T-helper 2 cell treated with Interferon-gamma antibody and Interleukin-4, amounts not matched to agents 5 μg/mL and 100 μg/mL, for 36 hours (primary cell): ENCODE results near the gene MSI2.

ENCODE experiments used
- DNase-seq: peaks from one replicate; pipeline ENCODE4 v3.0.0; 2021; ENCODE audit warnings: low spot score
- H3K27ac Mint-ChIP-seq: one replicate; pipeline ENCODE4 v1.8.0; 2021; ENCODE audit warnings: mild to moderate bottlenecking, mixed read lengths
- H3K27me3 Mint-ChIP-seq: one replicate; pipeline ENCODE4 v1.8.0; 2021; ENCODE audit warnings: low read depth, mixed read lengths
- H3K36me3 Mint-ChIP-seq: one replicate; pipeline ENCODE4 v1.8.0; 2021; ENCODE audit warnings: low read depth, mixed read lengths
- H3K4me1 Mint-ChIP-seq: one replicate; pipeline ENCODE4 v1.8.0; 2021; ENCODE audit warnings: low read depth, mixed read lengths
- H3K4me3 Mint-ChIP-seq: one replicate; pipeline ENCODE4 v1.8.0; 2022; ENCODE audit warnings: mild to moderate bottlenecking, moderate library complexity, mixed read lengths
- H3K9me3 Mint-ChIP-seq: one replicate; pipeline ENCODE4 v1.8.0; 2021; ENCODE audit warnings: mixed read lengths

The MSI2 gene

GRCh38 chr17:57379237-57379894 lies 123.0 kb downstream of the MSI2 start:
- Mint-ChIP-seq H3K4me1 (peaks cover 17% of the 10 kb centered on the region), H3K9me3 (peaks cover 4% of the 10 kb centered on the region), H3K27ac (peak overlapping the region; percentile 24), H3K36me3 (peaks cover 16% of the 10 kb centered on the region), H3K27me3 (no peaks in the 10 kb centered on the region), H3K4me3 (no peak overlapping the region)
- DNase-seq, result no peak

DNA sequence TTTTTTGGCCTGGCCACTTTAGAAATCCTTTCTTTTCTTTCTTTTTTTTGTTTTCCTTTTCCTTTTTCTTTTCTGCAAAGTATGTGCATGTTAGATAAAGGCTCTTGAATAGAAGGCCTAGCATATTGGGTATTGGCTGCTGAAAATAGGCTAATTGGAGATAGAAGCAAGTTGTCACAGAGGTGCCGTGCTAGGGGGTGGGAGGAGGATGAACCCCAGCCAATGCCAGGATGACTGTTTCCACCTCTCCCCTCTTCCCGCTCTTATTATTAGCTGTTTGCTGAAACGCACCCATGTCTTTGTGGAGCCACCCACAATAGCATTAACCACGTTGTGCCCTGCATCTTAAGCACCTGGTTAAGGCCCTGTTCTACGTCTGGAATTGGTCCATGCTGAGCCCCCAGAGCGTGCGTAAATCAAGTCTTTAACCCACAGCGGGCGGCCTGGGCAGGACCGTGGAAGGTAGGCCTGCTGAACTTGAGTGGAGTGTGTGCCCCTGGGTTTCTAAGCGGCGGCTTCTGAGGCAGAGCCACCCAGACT lies 123.6 kb downstream of the MSI2 start:
- no peak overlapping the region for H3K4me3 Mint-ChIP-seq
- peaks cover 18% of the 10 kb centered on the region for H3K36me3 Mint-ChIP-seq
- DNase-seq, result no peak
- H3K9me3 Mint-ChIP-seq, result peaks cover 10% of the 10 kb centered on the region
- H3K27me3 Mint-ChIP-seq, result no peaks in the 10 kb centered on the region
- peak overlapping the region; percentile 2 for H3K27ac Mint-ChIP-seq
- peaks cover 17% of the 10 kb centered on the region for H3K4me1 Mint-ChIP-seq

DNA sequence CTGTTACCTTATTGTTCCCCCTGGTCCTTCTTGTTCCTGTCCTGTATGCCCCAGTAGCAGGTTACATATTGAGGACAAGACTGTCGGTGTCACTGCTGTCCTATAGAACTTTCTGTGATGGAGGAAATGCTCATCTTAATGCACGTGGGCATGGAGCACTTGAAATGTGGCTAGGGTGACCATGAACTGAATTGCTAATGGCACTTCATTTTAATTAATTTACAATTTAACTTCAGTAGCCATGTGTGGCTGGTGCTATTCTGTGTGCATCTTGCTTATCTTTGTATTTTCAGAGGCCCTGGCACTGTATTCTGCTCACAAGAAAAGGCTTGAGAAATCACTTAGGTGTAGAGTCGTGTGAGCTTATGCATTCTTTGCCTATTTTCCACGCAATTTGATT lies 125.2 kb downstream of the MSI2 start:
- DNase-seq, result no peak
- Mint-ChIP-seq H3K27ac (no peak overlapping the region), H3K4me3 (no peak overlapping the region), H3K4me1 (peaks cover 17% of the 10 kb centered on the region), H3K36me3 (peaks cover 28% of the 10 kb centered on the region), H3K27me3 (no peaks in the 10 kb centered on the region), H3K9me3 (peaks cover 18% of the 10 kb centered on the region)

GRCh38 chr17:57384219-57384618 lies 127.9 kb downstream of the MSI2 start:
- Mint-ChIP-seq H3K9me3 (peaks cover 29% of the 10 kb centered on the region), H3K27me3 (no peaks in the 10 kb centered on the region), H3K4me3 (no peak overlapping the region), H3K36me3 (peaks cover 48% of the 10 kb centered on the region), H3K4me1 (peaks cover 10% of the 10 kb centered on the region), H3K27ac (no peak overlapping the region)
- DNase-seq, result no peak

- H3K4me3 Mint-ChIP-seq, result no peak overlapping the region
- peaks cover 4% of the 10 kb centered on the region for H3K4me1 Mint-ChIP-seq
- H3K27me3 Mint-ChIP-seq, result no peaks in the 10 kb centered on the region
- peaks cover 29% of the 10 kb centered on the region for H3K9me3 Mint-ChIP-seq
- H3K27ac Mint-ChIP-seq, result no peak overlapping the region
- DNase-seq, result no peak
- H3K36me3 Mint-ChIP-seq, result peaks cover 52% of the 10 kb centered on the region
These were observed 129.7 kb downstream of the MSI2 start for GRCh38 chr17:57385975-57386374.

GRCh38 chr17:57387575-57387974 lies 131.3 kb downstream of the MSI2 start:
- peaks cover 29% of the 10 kb centered on the region for H3K9me3 Mint-ChIP-seq
- H3K27me3 Mint-ChIP-seq, result no peaks in the 10 kb centered on the region
- no peak overlapping the region for H3K4me3 Mint-ChIP-seq
- no peak for DNase-seq
- no peak overlapping the region for H3K27ac Mint-ChIP-seq
- no peaks in the 10 kb centered on the region for H3K4me1 Mint-ChIP-seq
- H3K36me3 Mint-ChIP-seq, result peaks cover 54% of the 10 kb centered on the region

DNA sequence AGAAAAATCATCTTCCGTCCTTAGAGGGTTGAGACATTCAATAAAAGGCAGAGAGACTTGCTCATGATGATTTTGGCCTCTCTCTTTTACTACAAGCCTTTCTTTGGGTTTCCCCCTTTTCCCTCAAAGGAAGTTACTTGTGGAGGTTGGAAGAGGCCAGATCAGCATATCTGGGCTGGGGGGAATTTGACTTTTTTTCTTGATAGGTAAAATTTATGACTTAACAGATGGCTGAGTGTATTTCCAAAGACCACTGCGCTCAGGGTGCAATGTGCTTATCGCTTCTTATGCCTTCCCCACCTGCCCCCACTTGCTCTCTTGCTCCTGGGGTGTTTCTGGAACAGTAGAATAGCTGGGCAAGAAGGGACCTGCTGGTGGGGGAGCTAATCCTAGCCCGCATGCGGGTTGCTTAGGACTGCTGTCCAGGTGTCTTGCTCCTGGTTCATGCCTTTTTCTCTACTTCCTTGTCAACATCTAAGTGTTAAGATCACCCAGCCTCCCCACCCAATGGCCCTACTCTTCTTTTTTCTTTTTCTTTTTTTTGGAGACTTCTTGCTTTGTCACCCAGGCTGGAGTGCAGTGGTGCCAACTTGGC lies 131.9 kb downstream of the MSI2 start:
- Mint-ChIP-seq H3K27ac (no peak overlapping the region), H3K4me1 (no peaks in the 10 kb centered on the region), H3K9me3 (peaks cover 35% of the 10 kb centered on the region), H3K4me3 (no peak overlapping the region), H3K36me3 (peaks cover 60% of the 10 kb centered on the region), H3K27me3 (no peaks in the 10 kb centered on the region)
- no peak for DNase-seq

DNA sequence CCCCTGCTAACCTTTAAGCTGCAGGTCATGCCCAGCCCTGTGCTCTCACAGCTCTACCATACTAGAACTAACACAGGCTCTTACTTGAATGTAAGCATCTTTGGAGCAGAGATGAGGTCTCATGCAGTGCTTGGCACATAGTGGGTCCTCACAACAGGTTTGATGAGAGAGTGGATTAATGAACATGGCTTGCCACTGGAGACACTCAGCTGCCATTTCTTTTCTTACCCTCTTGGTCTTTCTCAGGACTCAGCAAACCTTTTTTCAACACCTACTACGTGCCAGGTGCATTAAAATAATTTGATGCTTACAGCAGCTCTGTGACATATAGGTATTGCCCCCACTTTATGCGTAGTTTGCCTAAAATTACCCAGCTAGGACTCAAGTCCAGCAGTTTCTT lies 133.2 kb downstream of the MSI2 start:
- no peak overlapping the region for H3K27ac Mint-ChIP-seq
- H3K4me1 Mint-ChIP-seq, result no peaks in the 10 kb centered on the region
- no peak overlapping the region for H3K4me3 Mint-ChIP-seq
- H3K27me3 Mint-ChIP-seq, result no peaks in the 10 kb centered on the region
- peaks cover 32% of the 10 kb centered on the region for H3K9me3 Mint-ChIP-seq
- peaks cover 64% of the 10 kb centered on the region for H3K36me3 Mint-ChIP-seq
- no peak for DNase-seq

DNA sequence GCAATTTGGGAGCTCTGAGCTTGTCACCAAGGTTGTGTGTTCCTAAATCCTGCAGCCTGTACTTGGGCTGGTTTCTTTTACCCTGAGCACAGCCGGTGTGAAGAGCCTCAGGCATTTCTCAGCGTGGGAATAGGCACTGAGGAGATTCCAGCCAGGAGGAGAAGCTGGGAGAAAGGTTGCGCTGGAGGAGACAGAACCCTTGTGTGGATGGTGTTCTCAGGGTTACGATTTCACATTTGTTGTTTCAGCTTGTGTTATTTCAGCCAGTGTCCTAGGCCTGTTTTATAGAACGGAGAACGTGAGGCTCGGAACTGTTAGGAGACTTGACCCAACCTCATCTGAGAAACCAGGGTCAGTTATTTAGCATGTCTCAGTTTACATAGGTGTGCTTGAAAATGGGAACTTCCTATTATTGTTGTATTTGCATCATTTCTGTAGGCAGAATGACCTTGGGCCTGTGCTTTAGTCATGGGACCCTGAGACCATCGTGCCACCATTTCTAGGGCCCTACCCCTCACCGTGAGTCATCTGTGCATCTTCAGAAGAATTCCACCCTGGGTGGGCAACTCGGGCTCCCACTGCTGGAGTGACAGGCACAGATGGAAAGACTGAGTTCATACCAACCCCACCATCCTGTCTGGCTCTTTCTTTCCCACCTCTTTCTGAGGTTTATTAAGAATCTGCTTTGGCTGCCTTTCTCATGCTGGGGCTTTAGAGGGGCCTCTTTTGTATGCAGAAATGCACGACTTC lies 134.9 kb downstream of the MSI2 start:
- no peaks in the 10 kb centered on the region for H3K27me3 Mint-ChIP-seq
- peaks cover 4% of the 10 kb centered on the region for H3K4me1 Mint-ChIP-seq
- H3K36me3 Mint-ChIP-seq, result peaks cover 55% of the 10 kb centered on the region
- no peak overlapping the region for H3K27ac Mint-ChIP-seq
- no peak for DNase-seq
- no peak overlapping the region for H3K4me3 Mint-ChIP-seq
- H3K9me3 Mint-ChIP-seq, result peaks cover 19% of the 10 kb centered on the region

DNA sequence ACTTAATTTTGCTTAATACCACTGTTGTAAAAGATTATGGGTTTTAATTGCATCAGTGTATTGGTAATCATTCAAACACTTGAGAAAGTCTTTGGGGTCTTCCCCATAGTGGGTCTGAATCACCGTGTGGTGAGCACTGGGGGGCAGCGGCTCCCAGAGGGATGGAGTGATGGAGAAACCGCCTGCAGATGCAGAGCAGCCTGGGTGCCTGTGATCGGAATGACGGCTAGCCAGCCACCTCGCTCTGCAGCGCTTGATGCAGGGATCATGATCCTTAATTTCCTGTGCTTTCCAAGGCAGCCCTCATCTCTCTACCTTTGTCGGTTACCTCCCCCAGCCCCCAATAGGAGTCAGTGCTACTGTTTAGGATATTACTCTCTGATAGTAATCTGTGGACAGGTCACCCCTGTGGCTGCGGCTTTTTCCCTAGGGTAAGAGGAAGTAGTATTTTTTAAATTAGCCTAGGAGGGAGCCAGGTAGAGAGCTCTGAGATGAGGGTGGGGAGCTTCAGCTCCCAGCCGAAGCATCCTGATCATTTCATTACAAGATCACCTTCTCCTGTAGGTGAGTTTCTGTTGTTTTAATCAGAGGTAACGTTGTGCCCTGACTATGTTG lies 135.6 kb downstream of the MSI2 start:
- Mint-ChIP-seq H3K36me3 (peaks cover 51% of the 10 kb centered on the region), H3K27ac (no peak overlapping the region), H3K9me3 (peaks cover 17% of the 10 kb centered on the region), H3K4me3 (no peak overlapping the region), H3K27me3 (no peaks in the 10 kb centered on the region), H3K4me1 (peaks cover 4% of the 10 kb centered on the region)
- no peak for DNase-seq

GRCh38 chr17:57393368-57393767 lies 137.0 kb downstream of the MSI2 start:
- peaks cover 37% of the 10 kb centered on the region for H3K36me3 Mint-ChIP-seq

DNA sequence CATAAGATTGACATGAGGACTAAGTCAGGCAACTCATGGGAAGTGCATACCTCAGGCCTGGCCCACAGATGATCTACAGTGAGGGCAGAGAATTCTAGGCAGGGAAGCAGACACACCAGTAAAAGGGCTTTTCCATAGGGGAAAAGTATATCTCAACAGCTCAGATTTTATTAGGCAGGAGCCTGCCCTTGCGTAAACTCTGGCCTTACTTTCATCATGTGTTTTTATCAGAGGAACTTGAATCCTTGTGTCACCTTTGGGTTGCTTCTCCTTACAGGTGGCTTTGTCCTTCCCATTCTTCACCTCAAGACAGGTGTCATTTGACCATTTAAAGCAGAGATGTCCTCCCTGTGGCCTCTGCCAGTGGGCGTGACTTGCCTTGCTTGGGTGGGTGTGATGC lies 138.1 kb downstream of the MSI2 start:
- peaks cover 4% of the 10 kb centered on the region for H3K4me1 Mint-ChIP-seq
- H3K4me3 Mint-ChIP-seq, result no peak overlapping the region
- peaks cover 33% of the 10 kb centered on the region for H3K36me3 Mint-ChIP-seq
- H3K27ac Mint-ChIP-seq, result no peak overlapping the region
- H3K9me3 Mint-ChIP-seq, result peaks cover 8% of the 10 kb centered on the region
- no peak for DNase-seq
- H3K27me3 Mint-ChIP-seq, result no peaks in the 10 kb centered on the region

More at GRCh38 chr17:57393368-57393767, 137.0 kb downstream of the MSI2 start:
- DNase-seq, result no peak
- peaks cover 8% of the 10 kb centered on the region for H3K9me3 Mint-ChIP-seq
- peaks cover 4% of the 10 kb centered on the region for H3K4me1 Mint-ChIP-seq
- no peak overlapping the region for H3K4me3 Mint-ChIP-seq
- no peaks in the 10 kb centered on the region for H3K27me3 Mint-ChIP-seq
- no peak overlapping the region for H3K27ac Mint-ChIP-seq

DNA sequence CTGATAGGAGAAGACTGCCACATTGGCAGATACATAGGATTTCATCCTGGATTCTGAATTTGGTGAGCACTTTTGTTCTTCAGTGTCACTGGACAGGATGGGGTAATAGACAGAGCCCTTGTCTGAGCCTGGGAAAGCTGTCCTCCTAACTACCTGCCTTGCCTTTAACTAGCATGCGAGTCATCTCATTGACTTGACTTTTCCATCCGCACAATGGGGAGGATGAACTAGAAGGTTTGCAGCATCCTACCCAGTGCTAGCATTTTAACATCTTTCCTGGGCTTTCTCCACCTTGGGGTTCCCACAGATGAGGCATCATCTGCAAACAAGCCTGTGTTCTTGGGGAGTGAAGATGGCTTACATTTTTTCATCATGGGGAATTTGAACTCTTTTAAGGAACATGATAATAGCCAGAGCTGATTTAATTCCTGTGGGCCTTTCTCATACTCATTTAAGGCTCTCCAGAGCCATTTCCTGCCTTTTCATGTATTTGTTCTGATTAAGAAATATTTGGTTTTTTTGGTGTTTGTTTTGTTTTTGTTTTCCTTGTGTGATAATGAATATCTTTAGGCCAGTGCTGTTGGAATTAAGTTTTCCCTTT lies 139.5 kb downstream of the MSI2 start:
- peaks cover 31% of the 10 kb centered on the region for H3K36me3 Mint-ChIP-seq
- no peaks in the 10 kb centered on the region for H3K27me3 Mint-ChIP-seq
- H3K27ac Mint-ChIP-seq, result no peak overlapping the region
- H3K9me3 Mint-ChIP-seq, result peaks cover 8% of the 10 kb centered on the region
- no peak for DNase-seq
- H3K4me3 Mint-ChIP-seq, result no peak overlapping the region
- H3K4me1 Mint-ChIP-seq, result peaks cover 4% of the 10 kb centered on the region
